ENCODE data around the gene TTC14. TPM values are rescaled to one million over a fixed set of nuclear protein-coding genes. Genes with fewer than 3 reads are reported as not detected.

The TTC14 gene, protein sequence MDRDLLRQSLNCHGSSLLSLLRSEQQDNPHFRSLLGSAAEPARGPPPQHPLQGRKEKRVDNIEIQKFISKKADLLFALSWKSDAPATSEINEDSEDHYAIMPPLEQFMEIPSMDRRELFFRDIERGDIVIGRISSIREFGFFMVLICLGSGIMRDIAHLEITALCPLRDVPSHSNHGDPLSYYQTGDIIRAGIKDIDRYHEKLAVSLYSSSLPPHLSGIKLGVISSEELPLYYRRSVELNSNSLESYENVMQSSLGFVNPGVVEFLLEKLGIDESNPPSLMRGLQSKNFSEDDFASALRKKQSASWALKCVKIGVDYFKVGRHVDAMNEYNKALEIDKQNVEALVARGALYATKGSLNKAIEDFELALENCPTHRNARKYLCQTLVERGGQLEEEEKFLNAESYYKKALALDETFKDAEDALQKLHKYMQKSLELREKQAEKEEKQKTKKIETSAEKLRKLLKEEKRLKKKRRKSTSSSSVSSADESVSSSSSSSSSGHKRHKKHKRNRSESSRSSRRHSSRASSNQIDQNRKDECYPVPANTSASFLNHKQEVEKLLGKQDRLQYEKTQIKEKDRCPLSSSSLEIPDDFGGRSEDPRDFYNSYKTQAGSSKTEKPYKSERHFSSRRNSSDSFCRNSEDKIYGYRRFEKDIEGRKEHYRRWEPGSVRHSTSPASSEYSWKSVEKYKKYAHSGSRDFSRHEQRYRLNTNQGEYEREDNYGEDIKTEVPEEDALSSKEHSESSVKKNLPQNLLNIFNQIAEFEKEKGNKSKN
- 41.6 and 49.1 TPM in 2 replicates for total RNA-seq

DNA sequence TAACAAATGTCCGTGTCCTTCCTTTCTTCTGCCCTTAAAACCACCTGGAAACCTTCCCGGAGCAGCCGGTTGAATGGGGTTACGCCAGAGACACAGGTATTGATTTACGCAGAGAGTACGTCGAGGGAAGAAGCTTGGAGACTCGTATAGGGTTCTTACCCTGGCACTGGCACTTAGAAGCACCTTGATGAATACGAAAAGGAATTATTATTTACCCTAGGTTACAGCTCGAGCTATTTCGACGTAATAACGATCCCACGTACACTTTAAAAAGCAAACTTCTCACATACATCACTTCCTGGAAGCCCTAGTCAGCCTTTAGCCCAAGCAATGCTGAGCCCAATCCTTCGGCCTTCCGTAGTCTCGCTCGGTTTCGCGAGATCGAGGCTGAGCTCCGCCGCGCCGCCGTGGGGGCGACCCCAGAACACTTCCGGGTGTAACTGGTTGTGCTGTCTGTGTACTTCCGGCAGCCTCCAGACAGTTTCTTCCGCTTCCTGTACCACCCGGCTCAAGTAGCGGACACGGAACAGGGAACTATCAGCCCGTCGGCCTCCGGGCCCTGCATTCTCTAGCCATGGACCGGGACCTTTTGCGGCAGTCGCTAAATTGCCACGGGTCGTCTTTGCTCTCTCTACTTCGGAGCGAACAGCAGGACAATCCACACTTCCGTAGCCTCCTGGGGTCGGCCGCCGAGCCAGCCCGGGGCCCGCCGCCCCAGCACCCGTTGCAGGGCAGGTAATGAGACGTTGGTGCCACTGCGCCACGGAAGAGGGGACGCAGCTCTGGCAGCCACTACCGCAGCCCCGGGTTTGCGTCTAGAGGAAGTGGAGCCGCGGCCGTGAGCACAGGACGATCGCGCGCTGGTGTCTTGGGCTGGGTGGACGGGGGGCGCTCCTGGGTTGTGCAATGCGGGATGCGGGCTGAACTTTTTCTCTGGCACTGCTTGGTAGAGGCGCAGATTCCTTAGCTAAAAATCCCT is at the start of gene TTC14:
TTC14 (plus strand) TSS at position 476 of the 979 bp plus-strand sequence; CDS start at position 575, 99 bp downstream.

Other genes starting within 250 kb of the TTC14 start
- gene CCDC39, start 77.3 kb downstream of the TTC14 start, total RNA-seq: 0.15 and 0.17 TPM in 2 replicates